LHCN-M2 (cell line): Measurements from ENCODE around the gene PEX5L. TPM values are rescaled to one million over a fixed set of nuclear protein-coding genes. Genes with fewer than 3 reads are reported as not detected.
"Not testable (repeated sequence)": the region's sequence is repeated elsewhere in the genome, so short reads cannot be mapped to it uniquely, and the experiment has no call there.

ENCODE experiments used
- DNase-seq: peaks from one replicate; pipeline ENCODE4 v3.0.0-alpha.2; 2012; ENCODE audit warnings: low read depth
- total RNA-seq: library from RNA; depleted of rRNA; stranded (reverse); fragments of >200 nt; gene quantifications from 2 replicates; pipeline ENCODE4 v1.2.3, GENCODE V29; 2014

PEX5L gene
- total RNA-seq, 1 experiment from 2014 or later = under 0.01 TPM

GRCh38 chr3:180008318-180008717, 28.4 kb downstream of the PEX5L start:
- not testable (repeated sequence) for DNase-seq

- no peak for DNase-seq
Observed at GRCh38 chr3:180004542-180004941, 32.2 kb downstream of the PEX5L start.

GRCh38 chr3:180002006-180002405, 34.7 kb downstream of the PEX5L start:
- no peak for DNase-seq

GRCh38 chr3:180000500-180000899, 36.2 kb downstream of the PEX5L start:
- no peak for DNase-seq

- no peak for DNase-seq
Observed at GRCh38 chr3:179995406-179995805, 41.3 kb downstream of the PEX5L start.

- DNase-seq = no peak
Observed at GRCh38 chr3:179991883-179992282, 44.9 kb downstream of the PEX5L start.

GRCh38 chr3:179991104-179991503, 45.6 kb downstream of the PEX5L start:
- no peak for DNase-seq

GRCh38 chr3:179981646-179982045, 55.1 kb downstream of the PEX5L start:
- DNase-seq = no peak

- no peak for DNase-seq
Observed at GRCh38 chr3:179977356-179977755, 59.4 kb downstream of the PEX5L start.

- no peak for DNase-seq
Observed at GRCh38 chr3:179973931-179974361, 62.8 kb downstream of the PEX5L start.

GRCh38 chr3:179972881-179973423, 63.8 kb downstream of the PEX5L start:
- DNase-seq = no peak

- no peak for DNase-seq
Observed at GRCh38 chr3:179971280-179971679, 65.5 kb downstream of the PEX5L start.

- no peak for DNase-seq
Observed at GRCh38 chr3:179970746-179971145, 66.0 kb downstream of the PEX5L start.

- DNase-seq = peak; percentile 80
Observed at GRCh38 chr3:179969525-179969924, 67.2 kb downstream of the PEX5L start.

GRCh38 chr3:179967622-179968021, 69.1 kb downstream of the PEX5L start:
- peak; percentile 56 for DNase-seq

- no peak for DNase-seq
Observed at GRCh38 chr3:179964890-179965289, 71.8 kb downstream of the PEX5L start.

- no peak for DNase-seq
Observed at GRCh38 chr3:179962629-179963387, 73.9 kb downstream of the PEX5L start.

GRCh38 chr3:179961703-179962078, 75.0 kb downstream of the PEX5L start:
- DNase-seq = no peak

- no peak for DNase-seq
Observed at GRCh38 chr3:179961071-179961702, 75.5 kb downstream of the PEX5L start.

- DNase-seq = no peak
Observed at GRCh38 chr3:179958759-179959158, 78.0 kb downstream of the PEX5L start.

- no peak for DNase-seq
Observed at GRCh38 chr3:179958143-179958542, 78.6 kb downstream of the PEX5L start.

- no peak for DNase-seq
Observed at GRCh38 chr3:179957264-179957845, 79.4 kb downstream of the PEX5L start.

GRCh38 chr3:179956416-179956830, 80.3 kb downstream of the PEX5L start:
- DNase-seq = no peak
